Thyroid gland (tissue), 4 donors: ENCODE measurements around the gene RCC2. TPM values are rescaled to one million over a fixed set of nuclear protein-coding genes. Genes with fewer than 3 reads are reported as not detected.

Experiments
- DNase-seq, 2 donors: peaks; one replicate each; pipeline ENCODE4 v3.0.0-alpha.2; 2019
- H3K27ac ChIP-seq, 3 donors: fragments of 200-600 bp; sonication (generic); 1 replicate in 2 of 3; 2 replicates in 1 of 3; pipeline ENCODE4 v1.5.1; 2016 to 2019; ENCODE audit warnings: mild to moderate bottlenecking in 1 of 3, moderate library complexity in 1 of 3
- H3K27me3 ChIP-seq: fragments of 200-600 bp; sonication (generic); one replicate; pipeline ENCODE4 v1.5.1; 2019
- H3K36me3 ChIP-seq, 2 donors: fragments of 200-600 bp; sonication (generic); one replicate each; pipeline ENCODE4 v1.5.1; 2016 to 2019
- H3K4me1 ChIP-seq, 2 donors: fragments of 200-600 bp; sonication (generic); one replicate each; pipeline ENCODE4 v1.5.1; 2017 to 2019
- H3K4me3 ChIP-seq, 3 donors: fragments of 200-600 bp; sonication (generic); replicated peaks in 1 of 3; 1 replicate in 2 of 3; 2 replicates in 1 of 3; pipeline ENCODE4 v1.5.1; 2016; ENCODE audit warnings: mild to moderate bottlenecking in 1 of 3
- H3K9me3 ChIP-seq: fragments of 200-600 bp; sonication (generic); one replicate; pipeline ENCODE4 v1.5.1; 2017
- CTCF ChIP-seq, 6 experiments: fragments of 200-600 bp in 3 of 6; fragments of 450-650 bp in 3 of 6; sonication (generic) in 3 of 6; IDR thresholded peaks; one replicate each; pipeline ENCODE4 v1.5.1; 2016 to 2019; ENCODE audit warnings: antibody characterized with exemption in 6 of 6, mild to moderate bottlenecking in 2 of 6, inconsistent platforms in 1 of 6, moderate library complexity in 1 of 6
- POLR2A ChIP-seq, 2 donors: fragments of 450-650 bp; IDR thresholded peaks; one replicate each; pipeline ENCODE4 v1.6.1; 2017; ENCODE audit warnings: antibody characterized with exemption in 2 of 2, mild to moderate bottlenecking in 2 of 2, moderate library complexity in 1 of 2
- WGBS, 2 donors: methylation state at CpG; one replicate each; pipeline ENCODE4 v1.1.5; 2017; 5-methylcytosine and 5-hydroxymethylcytosine counted together
- intact Hi-C: fragments of 100-400 bp; cut with DNase I; formaldehyde crosslinking; loops from one replicate; pipeline ENCODE4 v1.15.1; 2023
- total RNA-seq, 4 donors: library from RNA; depleted of rRNA; stranded (reverse); fragments of >200 nt; gene quantifications; one replicate each; pipeline ENCODE4 v1.2.3, GENCODE V29; 2016

Gene RCC2
- total RNA-seq, 4 donors from 2014 or later = 20.3 to 35.1 (median 27.7) TPM

GRCh38 chr1:17425806-17426600 is 13.5 kb downstream of the RCC2 start:
- no peak for DNase-seq
- WGBS, 2 donors = 94 to 95% methylated on average over 17 to 18 of the region's 18 CpGs
- H3K4me1 ChIP-seq = peaks cover 0 to 10% of the 10 kb centered on the region in 2 donors
- TF ChIP-seq POLR2A (IDR thresholded peaks at IDR 0.05) (no peak), CTCF (IDR thresholded peaks at IDR 0.05) (no peak)
- intact Hi-C loops = loop anchor here (10.0 kb wide), 1 partner anchor 179 kb away; no protein-coding TSS in a partner anchor
- no peaks in the 10 kb centered on the region for H3K27me3 ChIP-seq
- H3K9me3 ChIP-seq = no peaks in the 10 kb centered on the region
- H3K4me3 ChIP-seq = no peak overlapping the region
- H3K27ac ChIP-seq = no peak overlapping the region
- peaks cover 40 to 54% of the 10 kb centered on the region in 2 donors for H3K36me3 ChIP-seq

- Histone ChIP-seq H3K4me1 (peaks cover 0 to 10% of the 10 kb centered on the region in 2 donors), H3K36me3 (peaks cover 58 to 64% of the 10 kb centered on the region in 2 donors), H3K27me3 (no peaks in the 10 kb centered on the region), H3K27ac (no peak overlapping the region), H3K9me3 (no peaks in the 10 kb centered on the region), H3K4me3 (no peak overlapping the region)
- DNase-seq = no peak
- no peak for TF ChIP-seq POLR2A (IDR thresholded peaks at IDR 0.05)
- intact Hi-C loops = loop anchor here (10.0 kb wide), 1 partner anchor 181 kb away; no protein-coding TSS in a partner anchor
- WGBS, 2 donors = 84 to 93% methylated on average over 12 to 13 of the region's 13 CpGs
Observed at GRCh38 chr1:17423781-17424245, 15.7 kb downstream of the RCC2 start.

- intact Hi-C loops = loop anchor here (10.0 kb wide), 1 partner anchor 182 kb away; no protein-coding TSS in a partner anchor
- WGBS, 2 donors = 76 to 78% methylated on average over 7 of the region's 7 CpGs
- peaks cover 57 to 64% of the 10 kb centered on the region in 2 donors for H3K36me3 ChIP-seq
Observed at GRCh38 chr1:17422461-17422860, 17.0 kb downstream of the RCC2 start.

GRCh38 chr1:17420391-17420918 is 19.0 kb downstream of the RCC2 start:
- H3K36me3 ChIP-seq = peaks cover 55 to 68% of the 10 kb centered on the region in 2 donors
- intact Hi-C loops = loop anchor here (10.0 kb wide), 1 partner anchor 184 kb away; no protein-coding TSS in a partner anchor

More at GRCh38 chr1:17422461-17422860, 17.0 kb downstream of the RCC2 start:
- TF ChIP-seq POLR2A (IDR thresholded peaks at IDR 0.05) (no peak), CTCF (IDR thresholded peaks at IDR 0.05) (no peak)
- Histone ChIP-seq H3K27me3 (no peaks in the 10 kb centered on the region), H3K4me1 (no peaks in the 10 kb centered on the region), H3K9me3 (no peaks in the 10 kb centered on the region), H3K4me3 (no peak overlapping the region), H3K27ac (no peak overlapping the region)
- no peak for DNase-seq

More at GRCh38 chr1:17420391-17420918, 19.0 kb downstream of the RCC2 start:
- DNase-seq = no peak
- TF ChIP-seq CTCF (IDR thresholded peaks at IDR 0.05) (no peak), POLR2A (IDR thresholded peaks at IDR 0.05) (no peak)
- no peaks in the 10 kb centered on the region for H3K4me1 ChIP-seq
- H3K4me3 ChIP-seq = no peak overlapping the region
- H3K27me3 ChIP-seq = no peaks in the 10 kb centered on the region
- H3K27ac ChIP-seq = no peak overlapping the region
- 89 to 92% methylated on average over 6 of the region's 6 CpGs for WGBS, 2 donors
- H3K9me3 ChIP-seq = no peaks in the 10 kb centered on the region
